Epidermal melanocyte (primary cell): ENCODE measurements around the gene CYB561A3.
A peak's percentile ranks its signal among the peaks of the same experiment; 100 is the strongest.

Experiments used
- DNase-seq: peaks from one replicate; pipeline ENCODE4 v3.0.0; 2011; ENCODE audit warnings: low spot score; ENCODE audit not compliant: insufficient read length

Gene CYB561A3

DNA sequence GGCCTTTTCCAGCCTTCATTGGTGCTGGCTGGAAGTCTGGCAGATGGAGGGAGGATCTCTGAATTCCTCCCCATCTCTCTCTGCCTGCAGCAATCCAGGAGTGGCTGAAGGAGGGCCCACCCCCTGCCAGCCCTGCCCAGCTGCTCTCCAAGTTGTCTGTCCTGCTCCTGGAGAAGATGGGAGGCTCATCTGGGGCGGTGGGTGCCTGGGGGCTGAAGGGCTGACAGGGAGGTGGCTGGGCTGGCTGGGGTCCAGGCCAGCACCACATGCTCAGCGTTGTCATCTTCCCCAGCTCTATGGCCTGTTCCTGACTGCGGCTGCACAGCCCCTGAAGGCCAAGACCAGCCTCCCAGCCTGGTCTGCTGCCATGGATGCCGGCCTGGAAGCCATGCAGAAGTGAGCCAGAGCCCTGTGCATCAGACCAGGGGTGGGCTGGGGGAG lies 16.5 kb downstream of the CYB561A3 start:
- DNase-seq, result peak; percentile 47

GRCh38 chr11:61343792-61344745 lies 17.6 kb downstream of the CYB561A3 start:
- no peak for DNase-seq

GRCh38 chr11:61342207-61342803 lies 19.4 kb downstream of the CYB561A3 start:
- no peak for DNase-seq

GRCh38 chr11:61341706-61342105 lies 20.0 kb downstream of the CYB561A3 start:
- no peak for DNase-seq

GRCh38 chr11:61340979-61341378 lies 20.7 kb downstream of the CYB561A3 start:
- no peak for DNase-seq

GRCh38 chr11:61339490-61339878 lies 22.2 kb downstream of the CYB561A3 start:
- no peak for DNase-seq

GRCh38 chr11:61338783-61339489 lies 22.7 kb downstream of the CYB561A3 start:
- DNase-seq, result no peak

DNA sequence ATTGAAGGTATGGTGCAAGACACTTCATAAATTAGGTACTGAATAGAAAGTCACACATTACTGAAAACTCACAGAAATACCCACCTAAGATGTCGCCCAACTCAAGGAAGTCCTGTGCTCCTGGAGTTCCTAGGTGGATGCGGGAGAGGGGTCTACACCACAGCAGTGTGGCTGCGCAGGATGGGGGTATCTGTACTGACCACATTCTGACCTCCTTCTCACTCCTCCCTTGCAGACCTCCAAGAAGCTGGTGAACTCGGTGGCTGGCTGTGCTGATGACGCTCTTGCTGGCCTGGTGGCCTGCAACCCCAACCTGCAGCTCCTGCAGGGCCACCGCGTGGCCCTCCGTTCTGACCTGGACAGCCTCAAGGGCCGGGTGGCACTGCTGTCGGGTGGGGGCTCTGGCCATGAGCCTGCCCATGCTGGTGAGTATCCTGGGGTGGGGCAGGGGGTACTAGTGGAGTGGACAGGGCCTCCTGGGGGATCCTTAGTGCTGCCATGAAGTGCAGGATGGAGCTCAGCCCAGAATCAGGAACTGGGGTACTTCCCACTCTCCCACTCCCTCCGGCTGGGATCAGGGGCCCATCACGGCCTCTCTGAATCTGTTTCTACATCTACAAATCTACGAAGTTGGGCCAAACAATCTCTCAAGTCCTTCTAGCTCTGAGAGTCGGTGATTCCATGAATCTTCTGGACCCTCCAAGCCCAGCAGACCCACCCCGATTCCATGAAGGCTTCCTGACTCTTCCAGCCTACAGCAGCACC lies 23.8 kb downstream of the CYB561A3 start:
- DNase-seq, result no peak

DNA sequence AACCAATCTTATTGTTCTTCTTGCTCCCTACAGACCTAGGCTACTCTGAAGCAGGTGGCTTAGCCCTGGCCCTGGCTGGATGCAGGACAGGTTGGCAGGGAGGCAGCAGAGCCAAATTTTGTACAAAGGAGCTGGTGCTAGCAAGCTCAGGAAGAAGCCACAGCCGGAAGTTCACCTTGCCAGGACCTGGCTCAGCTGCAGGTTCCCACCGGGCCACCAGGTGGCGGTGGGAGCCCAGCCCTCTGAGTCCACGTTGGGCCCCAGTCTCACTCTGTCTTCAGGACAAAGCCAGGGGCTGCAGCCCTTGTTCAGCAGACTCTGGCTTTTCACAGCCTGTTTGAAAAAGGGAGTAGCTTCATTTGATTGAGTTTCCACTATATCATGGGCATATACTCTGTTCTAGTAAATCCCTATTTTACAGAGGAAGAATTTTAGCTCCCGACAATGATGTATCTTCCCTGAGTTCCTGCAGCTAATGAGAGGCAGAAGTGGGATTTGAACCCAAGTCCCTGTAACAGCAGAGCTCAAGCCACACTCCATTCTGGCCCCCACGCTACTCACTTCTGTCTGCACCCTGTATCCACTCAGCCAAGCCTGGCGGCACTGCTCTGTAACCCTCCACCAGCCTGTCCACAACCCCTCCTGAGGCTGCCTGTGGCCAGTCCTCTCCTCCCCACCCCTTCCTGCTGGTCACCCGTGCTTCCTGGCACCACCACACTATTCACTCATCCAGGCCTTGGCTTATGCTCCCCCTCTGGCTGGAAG lies 25.3 kb downstream of the CYB561A3 start:
- DNase-seq, result peak; percentile 76

DNA sequence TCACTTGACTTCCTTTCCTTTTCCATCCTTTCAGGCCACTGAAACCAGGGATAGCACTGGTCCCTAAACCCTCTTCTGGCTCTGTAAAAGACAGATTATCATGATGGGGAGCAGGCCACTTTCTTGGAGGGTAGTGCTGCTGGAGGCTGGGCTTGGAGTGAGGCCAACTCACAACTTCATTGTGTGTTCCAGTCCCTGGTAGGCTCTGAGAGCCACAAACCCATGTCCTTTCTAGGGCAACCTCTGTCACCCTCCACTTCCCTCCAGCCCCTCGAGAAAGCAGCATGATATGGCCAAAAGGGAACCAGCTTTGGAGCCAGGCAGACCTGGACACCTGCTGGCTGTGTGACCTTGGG lies 26.3 kb downstream of the CYB561A3 start:
- DNase-seq, result no peak

GRCh38 chr11:61334434-61335354 lies 27.0 kb downstream of the CYB561A3 start:
- DNase-seq, result no peak

DNA sequence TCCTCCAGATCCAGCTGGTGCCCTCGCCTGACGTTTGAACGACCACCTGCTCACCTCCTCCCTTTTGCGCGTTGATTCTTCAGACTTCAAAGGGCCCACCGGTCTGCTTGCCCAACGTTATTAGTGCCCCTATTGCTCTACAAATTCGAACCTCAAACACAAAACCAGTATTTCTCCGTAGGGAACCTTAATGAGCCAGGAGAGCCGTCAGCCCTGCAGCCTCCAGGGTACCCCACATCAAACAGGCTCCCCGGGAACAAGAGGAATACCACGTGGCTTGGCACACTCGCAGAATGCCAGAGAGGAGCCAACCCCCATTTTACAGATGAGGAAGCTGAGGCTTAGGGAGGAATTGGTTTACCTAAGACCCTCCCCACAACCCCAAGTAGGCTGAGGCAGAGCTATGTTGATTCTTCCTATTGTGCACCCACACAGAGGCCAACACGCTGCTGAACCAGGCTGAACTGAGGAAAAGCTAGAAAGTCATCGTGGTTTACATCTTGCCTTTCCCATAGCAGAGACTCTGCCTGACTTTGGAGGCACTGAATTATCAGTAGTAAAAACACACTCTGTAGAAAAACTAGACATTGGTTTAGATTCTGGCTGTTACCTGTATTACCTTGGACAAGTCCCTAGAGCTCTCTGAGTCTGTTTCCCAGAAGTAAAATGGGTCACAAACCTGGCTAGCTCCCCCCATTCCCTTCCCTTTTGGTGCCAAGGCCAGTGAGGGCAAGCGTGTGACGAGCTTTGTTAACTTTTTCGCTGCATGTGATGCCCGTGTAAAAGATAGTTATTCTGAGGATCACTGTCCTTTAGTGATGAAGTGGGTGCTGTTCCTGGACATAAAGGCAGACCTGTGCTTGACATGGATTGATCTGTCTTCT lies 27.9 kb downstream of the CYB561A3 start:
- no peak for DNase-seq

DNA sequence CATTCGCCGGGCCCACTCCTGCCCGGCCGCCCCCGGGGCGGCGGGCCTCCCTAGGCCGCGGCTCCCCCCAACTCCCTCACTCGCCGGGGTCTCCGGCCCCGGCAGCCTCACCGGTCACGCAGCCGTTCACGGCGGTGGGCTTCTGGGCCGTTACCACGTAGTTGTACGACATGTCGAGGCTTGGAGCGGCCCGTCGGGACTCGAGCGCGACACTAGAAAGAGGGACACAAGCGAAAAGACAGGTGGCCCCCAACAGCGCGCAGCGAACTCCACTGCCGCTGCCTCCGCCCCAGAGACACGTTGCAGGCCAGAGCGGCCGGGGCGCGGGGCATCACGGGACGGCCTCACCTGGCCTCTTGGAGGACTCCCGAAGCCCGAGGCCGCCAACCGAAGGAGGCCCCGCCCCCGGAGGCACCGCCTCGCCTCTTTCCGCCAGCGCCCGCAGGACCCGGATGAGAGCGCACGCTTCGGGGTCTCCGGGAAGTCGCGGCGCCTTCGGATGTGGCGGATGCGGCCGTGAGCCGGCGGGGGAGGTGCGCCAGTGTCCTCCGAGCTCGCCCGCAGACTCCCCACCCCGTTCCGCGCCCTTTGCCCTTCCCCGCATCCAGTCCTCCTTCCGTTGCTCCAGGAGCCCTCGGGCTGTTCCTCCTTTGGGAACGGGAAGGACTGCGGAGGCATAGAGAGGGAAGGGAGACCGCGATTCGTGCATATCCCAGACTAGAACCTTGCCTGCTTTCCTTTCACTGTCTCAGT lies 28.7 kb downstream of the CYB561A3 start, which contains the start of the genes DDB1 and TKFC:
Gene DDB1 (minus strand): TSS at position 309 of the 753 bp plus-strand sequence. CDS start 137 bp downstream, at position 172.
Gene TKFC (plus strand): TSS at position 432 of the 753 bp plus-strand sequence. CDS start 1,501 bp downstream, outside the sequence.
- DNase-seq, result peak; percentile 94

DNA sequence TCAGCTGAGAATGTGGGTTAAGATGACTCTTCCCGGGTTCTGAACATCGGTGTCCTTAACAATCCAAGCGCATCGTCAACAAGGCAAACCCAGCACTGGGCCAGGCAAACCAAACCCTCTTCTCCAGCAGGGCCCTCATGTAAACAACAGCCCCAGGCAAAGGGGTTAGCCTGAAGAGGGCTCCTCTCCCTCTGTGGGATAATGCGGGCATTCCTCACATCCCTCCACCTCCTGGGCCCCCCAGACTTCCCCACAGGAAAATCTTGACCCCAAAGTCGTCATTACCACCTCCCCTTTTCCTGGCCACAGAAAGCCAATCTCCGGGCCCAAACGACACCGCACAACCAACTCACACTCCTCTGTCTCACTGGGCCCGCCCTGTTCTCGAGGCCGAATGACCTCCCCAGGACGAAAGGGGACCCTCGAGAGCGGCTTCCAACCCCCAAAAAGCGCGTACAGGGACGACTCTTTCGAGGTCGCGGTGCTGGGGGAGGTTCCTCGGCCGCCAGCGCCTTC lies 29.3 kb downstream of the CYB561A3 start:
- no peak for DNase-seq

DNA sequence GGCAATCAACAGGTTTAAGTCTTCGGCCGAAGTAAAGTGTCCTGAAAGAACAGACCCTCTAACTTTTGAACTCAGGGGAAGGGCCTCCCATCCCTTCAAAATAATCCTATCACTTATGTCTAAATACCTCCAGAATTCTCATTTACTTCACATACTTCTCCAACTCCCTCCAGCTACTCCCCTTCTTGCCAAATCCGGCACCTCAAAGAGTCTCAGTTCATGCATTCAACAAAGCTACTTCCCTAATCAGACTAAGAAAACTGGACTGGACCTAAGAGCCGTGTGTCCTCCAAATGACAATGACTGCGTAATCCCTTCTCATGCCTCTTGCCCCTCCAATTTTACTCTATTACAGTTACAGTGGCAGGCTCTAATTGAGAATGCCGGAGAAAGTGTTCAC lies 30.0 kb downstream of the CYB561A3 start:
- no peak for DNase-seq

GRCh38 chr11:61329871-61330270 lies 31.8 kb downstream of the CYB561A3 start:
- no peak for DNase-seq

DNA sequence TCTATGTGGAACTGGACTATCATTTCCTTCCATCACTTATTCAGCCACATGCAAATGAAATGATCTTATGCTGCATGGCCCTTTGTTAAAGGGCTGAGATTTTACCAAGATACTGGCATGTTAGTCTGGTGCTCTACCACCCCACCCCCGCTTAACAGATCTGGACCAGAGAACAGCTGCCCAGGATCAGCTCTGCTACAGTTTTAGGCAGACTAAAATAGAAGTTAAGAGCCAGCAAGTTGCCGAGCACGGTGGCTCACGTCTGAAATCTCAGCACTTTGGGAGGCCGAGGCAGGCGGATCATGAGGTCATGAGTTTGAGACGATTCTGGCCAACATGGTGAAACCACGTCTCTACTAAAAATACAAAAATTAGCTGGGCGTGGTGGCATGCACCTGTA lies 33.3 kb downstream of the CYB561A3 start:
- DNase-seq, result no peak
